Spleen (tissue), 7 donors: ENCODE results near the gene OPRL1.

Experiments
- CTCF ChIP-seq, 11 experiments: fragments of 200-600 bp in 7 of 11; fragments of 450-650 bp in 4 of 11; sonication (generic) in 4 of 11; IDR thresholded peaks in 8 of 11; conservative IDR thresholded peaks in 3 of 11; 1 replicate in 7 of 11; 2 replicates in 4 of 11; pipeline versions ENCODE4 v1.4.0 to v1.8.0; 2016 to 2021; ENCODE audit warnings: antibody characterized with exemption in 11 of 11, inconsistent platforms in 4 of 11, mild to moderate bottlenecking in 1 of 11
- POLR2AphosphoS5 ChIP-seq, 3 donors: sonication (generic); formaldehyde crosslinking; IDR thresholded peaks; one replicate each; pipeline ENCODE4 v1.5.1; 2017; ENCODE audit warnings: antibody characterized with exemption in 3 of 3
- donor health status: DM: no; HTN: no; CAD: no; lungs with moderate emphysema.
- donor health status: DM: no; HTN: no; CAD: no.
- donor health status: DM: no; HTN: no; CAD: no.

GRCh38 chr20:64098471-64099013, 18.7 kb downstream of the OPRL1 start:
- TF ChIP-seq CTCF (IDR thresholded peaks at IDR 0.05 in 8 of 11, conservative IDR thresholded peaks at IDR 0.05 in 3 of 11) (no peak), POLR2AphosphoS5 (IDR thresholded peaks at IDR 0.05) (no peak)
